SK-N-SH treated with all-trans-retinoic acid at 6 μM for 48 hours (cell line): ENCODE data around the gene CDKN2B-AS1.

Experiments
- ATAC-seq: fragments of 200-7000 bp; cut with Tn5 transposase; 3 replicates; pipeline ENCODE4 v1.9.1; 2020; ENCODE audit warnings: mild to moderate bottlenecking, moderate library complexity
- ARNTL ChIP-seq: fragments of 450-650 bp; formaldehyde crosslinking; IDR thresholded peaks from 2 replicates; pipeline ENCODE4 v1.5.0; 2020; ENCODE audit warnings: low read depth, mild to moderate bottlenecking, moderate library complexity, borderline replicate concordance
- BACH2 ChIP-seq: fragments of 250-450 bp; sonication (Bioruptor Pico); IDR thresholded peaks from 2 replicates; pipeline ENCODE4 v1.9.0; 2021; ENCODE audit warnings: mild to moderate bottlenecking, borderline replicate concordance
- CSDC2 ChIP-seq: fragments of 250-450 bp; sonication (Bioruptor Pico); IDR thresholded peaks from 2 replicates; pipeline ENCODE4 v1.5.0; 2020; ENCODE audit warnings: mild to moderate bottlenecking, moderate library complexity
- GLIS3 ChIP-seq: fragments of 250-450 bp; sonication (Bioruptor Pico); IDR thresholded peaks from 2 replicates; pipeline ENCODE4 v1.5.0; 2020; ENCODE audit warnings: mild to moderate bottlenecking, moderate library complexity
- ISL1 ChIP-seq: fragments of 250-450 bp; sonication (Bioruptor Pico); IDR thresholded peaks from 2 replicates; pipeline ENCODE4 v2.1.2; 2022; ENCODE audit warnings: mild to moderate bottlenecking, moderate library complexity
- PPARA ChIP-seq: fragments of 250-450 bp; sonication (Bioruptor Pico); IDR thresholded peaks from 2 replicates; pipeline ENCODE4 v1.5.0; 2020; ENCODE audit warnings: mild to moderate bottlenecking, borderline replicate concordance
- SNAI2 ChIP-seq: fragments of 250-450 bp; sonication (Bioruptor Pico); IDR thresholded peaks from 2 replicates; pipeline ENCODE4 v1.5.0; 2020; ENCODE audit warnings: mild to moderate bottlenecking, moderate library complexity
- TCF4 ChIP-seq: fragments of 250-450 bp; sonication (Bioruptor Pico); IDR thresholded peaks from 2 replicates; pipeline ENCODE4 v1.8.0; 2021; ENCODE audit warnings: mild to moderate bottlenecking, moderate library complexity, borderline replicate concordance
- TOX ChIP-seq: fragments of 250-450 bp; sonication (Bioruptor Pico); IDR thresholded peaks from 2 replicates; pipeline ENCODE4 v1.8.0; 2021; ENCODE audit warnings: mild to moderate bottlenecking, moderate library complexity, borderline replicate concordance
- ZC3H10 ChIP-seq: fragments of 250-450 bp; sonication (Bioruptor Pico); IDR thresholded peaks from 2 replicates; pipeline ENCODE4 v1.5.1; 2021; ENCODE audit warnings: mild to moderate bottlenecking, moderate library complexity
- ZFP3 ChIP-seq: fragments of 250-450 bp; sonication (Bioruptor Pico); IDR thresholded peaks from 2 replicates; pipeline ENCODE4 v1.5.0; 2020; ENCODE audit warnings: mild to moderate bottlenecking, moderate library complexity
- ZFP30 ChIP-seq: fragments of 450-650 bp; formaldehyde crosslinking; IDR thresholded peaks from 2 replicates; pipeline ENCODE4 v1.5.0; 2022; ENCODE audit warnings: mild to moderate bottlenecking, moderate library complexity
- ZNF565 ChIP-seq: fragments of 450-650 bp; formaldehyde crosslinking; conservative IDR thresholded peaks from 2 replicates; pipeline ENCODE4 v1.5.0; 2020; ENCODE audit warnings: low read depth, mild to moderate bottlenecking, moderate library complexity
- ZNF70 ChIP-seq: fragments of 450-650 bp; formaldehyde crosslinking; IDR thresholded peaks from 2 replicates; pipeline ENCODE4 v1.5.0; 2020; ENCODE audit warnings: mild to moderate bottlenecking, moderate library complexity
- ZNF8 ChIP-seq: fragments of 450-650 bp; formaldehyde crosslinking; IDR thresholded peaks from 2 replicates; pipeline ENCODE4 v1.5.0; 2020; ENCODE audit warnings: mild to moderate bottlenecking, moderate library complexity
- TF ChIP-seq, protein P1 (sequence below): fragments of 250-450 bp; sonication (Bioruptor Pico); IDR thresholded peaks from 2 replicates; pipeline ENCODE4 v1.8.0; 2021; ENCODE audit warnings: low read depth, mild to moderate bottlenecking, moderate library complexity, borderline replicate concordance
- TF ChIP-seq, protein P2 (sequence below): fragments of 250-450 bp; sonication (Bioruptor Pico); IDR thresholded peaks from 2 replicates; pipeline ENCODE4 v1.5.1; 2020; ENCODE audit warnings: low read depth, mild to moderate bottlenecking, moderate library complexity
- TF ChIP-seq, protein P3 (sequence below): fragments of 250-450 bp; sonication (Bioruptor Pico); IDR thresholded peaks from 2 replicates; pipeline ENCODE4 v1.8.0; 2020; ENCODE audit warnings: mild to moderate bottlenecking, moderate library complexity, borderline replicate concordance
- TF ChIP-seq, protein P4 (sequence below): fragments of 250-450 bp; sonication (Bioruptor Pico); IDR thresholded peaks from 2 replicates; pipeline ENCODE4 v1.5.0; 2020; ENCODE audit warnings: mild to moderate bottlenecking, moderate library complexity
- TF ChIP-seq, protein P5 (sequence below): fragments of 250-450 bp; sonication (Bioruptor Pico); IDR thresholded peaks from 2 replicates; pipeline ENCODE4 v1.5.1; 2021; ENCODE audit warnings: mild to moderate bottlenecking, moderate library complexity

CDKN2B-AS1 gene

DNA sequence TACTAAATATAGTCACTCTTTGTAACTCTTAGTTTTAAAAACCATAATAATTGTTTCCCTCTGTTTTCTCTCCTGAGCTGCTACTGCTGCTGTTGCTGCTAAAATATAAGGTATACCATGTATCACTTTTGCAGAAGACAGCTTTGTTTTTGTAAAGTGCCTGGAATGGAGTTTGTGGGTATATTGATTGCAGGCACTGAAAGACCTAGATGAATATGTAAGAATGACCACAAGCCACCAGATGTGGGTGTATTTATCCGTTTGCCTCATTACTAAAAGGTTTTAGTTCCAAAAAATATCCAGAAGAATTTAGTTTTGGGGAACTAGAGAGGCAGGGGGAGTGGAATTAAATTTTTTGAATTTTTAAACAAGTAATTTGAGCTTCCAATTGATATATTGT is 165.6 kb downstream of the CDKN2B-AS1 start (continued):
- no peak for TF ChIP-seq BACH2 (CRISPR knock-in tag)

DNA sequence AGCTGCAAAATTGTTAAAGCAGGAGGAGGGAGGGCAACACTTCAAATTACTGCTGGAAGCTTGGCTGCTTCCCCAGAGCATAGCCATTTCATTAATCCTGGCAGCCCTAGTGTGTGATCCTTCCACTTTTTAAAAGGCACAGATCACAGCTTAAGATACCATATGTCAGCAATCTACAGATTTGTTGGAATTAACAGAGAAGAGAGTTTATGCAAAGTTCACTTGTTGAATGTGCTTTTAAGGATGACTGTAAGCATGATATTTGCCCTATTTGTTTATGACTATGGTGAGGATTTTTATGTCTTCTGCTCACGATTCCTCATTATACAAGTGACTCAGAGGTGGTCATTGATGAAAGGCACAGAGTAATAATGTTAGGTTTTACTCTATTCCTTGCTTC is 170.6 kb downstream of the CDKN2B-AS1 start:
- ATAC-seq: no peak; the same call in 2 of the 3 replicates
- no peak for TF ChIP-seq ZC3H10 (CRISPR knock-in tag)
- no peak for TF ChIP-seq ISL1 (CRISPR knock-in tag)
- TF ChIP-seq ZNF565 (CRISPR knock-in tag): no peak
- TF ChIP-seq GLIS3: no peak
- TF ChIP-seq, protein P1, sequence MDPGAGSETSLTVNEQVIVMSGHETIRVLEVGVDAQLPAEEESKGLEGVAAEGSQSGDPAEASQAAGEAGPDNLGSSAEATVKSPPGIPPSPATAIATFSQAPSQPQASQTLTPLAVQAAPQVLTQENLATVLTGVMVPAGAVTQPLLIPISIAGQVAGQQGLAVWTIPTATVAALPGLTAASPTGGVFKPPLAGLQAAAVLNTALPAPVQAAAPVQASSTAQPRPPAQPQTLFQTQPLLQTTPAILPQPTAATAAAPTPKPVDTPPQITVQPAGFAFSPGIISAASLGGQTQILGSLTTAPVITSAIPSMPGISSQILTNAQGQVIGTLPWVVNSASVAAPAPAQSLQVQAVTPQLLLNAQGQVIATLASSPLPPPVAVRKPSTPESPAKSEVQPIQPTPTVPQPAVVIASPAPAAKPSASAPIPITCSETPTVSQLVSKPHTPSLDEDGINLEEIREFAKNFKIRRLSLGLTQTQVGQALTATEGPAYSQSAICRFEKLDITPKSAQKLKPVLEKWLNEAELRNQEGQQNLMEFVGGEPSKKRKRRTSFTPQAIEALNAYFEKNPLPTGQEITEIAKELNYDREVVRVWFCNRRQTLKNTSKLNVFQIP (CRISPR knock-in tag): no peak
- TF ChIP-seq BACH2 (CRISPR knock-in tag): no peak
- TF ChIP-seq ZFP30 (CRISPR knock-in tag): no peak
- TF ChIP-seq, protein P2, sequence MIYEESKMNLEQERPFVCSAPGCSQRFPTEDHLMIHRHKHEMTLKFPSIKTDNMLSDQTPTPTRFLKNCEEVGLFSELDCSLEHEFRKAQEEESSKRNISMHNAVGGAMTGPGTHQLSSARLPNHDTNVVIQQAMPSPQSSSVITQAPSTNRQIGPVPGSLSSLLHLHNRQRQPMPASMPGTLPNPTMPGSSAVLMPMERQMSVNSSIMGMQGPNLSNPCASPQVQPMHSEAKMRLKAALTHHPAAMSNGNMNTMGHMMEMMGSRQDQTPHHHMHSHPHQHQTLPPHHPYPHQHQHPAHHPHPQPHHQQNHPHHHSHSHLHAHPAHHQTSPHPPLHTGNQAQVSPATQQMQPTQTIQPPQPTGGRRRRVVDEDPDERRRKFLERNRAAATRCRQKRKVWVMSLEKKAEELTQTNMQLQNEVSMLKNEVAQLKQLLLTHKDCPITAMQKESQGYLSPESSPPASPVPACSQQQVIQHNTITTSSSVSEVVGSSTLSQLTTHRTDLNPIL (CRISPR knock-in tag): no peak
- TF ChIP-seq ZFP3: no peak
- no peak for TF ChIP-seq ZNF70
- TF ChIP-seq, protein P3, sequence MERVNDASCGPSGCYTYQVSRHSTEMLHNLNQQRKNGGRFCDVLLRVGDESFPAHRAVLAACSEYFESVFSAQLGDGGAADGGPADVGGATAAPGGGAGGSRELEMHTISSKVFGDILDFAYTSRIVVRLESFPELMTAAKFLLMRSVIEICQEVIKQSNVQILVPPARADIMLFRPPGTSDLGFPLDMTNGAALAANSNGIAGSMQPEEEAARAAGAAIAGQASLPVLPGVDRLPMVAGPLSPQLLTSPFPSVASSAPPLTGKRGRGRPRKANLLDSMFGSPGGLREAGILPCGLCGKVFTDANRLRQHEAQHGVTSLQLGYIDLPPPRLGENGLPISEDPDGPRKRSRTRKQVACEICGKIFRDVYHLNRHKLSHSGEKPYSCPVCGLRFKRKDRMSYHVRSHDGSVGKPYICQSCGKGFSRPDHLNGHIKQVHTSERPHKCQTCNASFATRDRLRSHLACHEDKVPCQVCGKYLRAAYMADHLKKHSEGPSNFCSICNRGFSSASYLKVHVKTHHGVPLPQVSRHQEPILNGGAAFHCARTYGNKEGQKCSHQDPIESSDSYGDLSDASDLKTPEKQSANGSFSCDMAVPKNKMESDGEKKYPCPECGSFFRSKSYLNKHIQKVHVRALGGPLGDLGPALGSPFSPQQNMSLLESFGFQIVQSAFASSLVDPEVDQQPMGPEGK (CRISPR knock-in tag): no peak
- TF ChIP-seq, protein P4, sequence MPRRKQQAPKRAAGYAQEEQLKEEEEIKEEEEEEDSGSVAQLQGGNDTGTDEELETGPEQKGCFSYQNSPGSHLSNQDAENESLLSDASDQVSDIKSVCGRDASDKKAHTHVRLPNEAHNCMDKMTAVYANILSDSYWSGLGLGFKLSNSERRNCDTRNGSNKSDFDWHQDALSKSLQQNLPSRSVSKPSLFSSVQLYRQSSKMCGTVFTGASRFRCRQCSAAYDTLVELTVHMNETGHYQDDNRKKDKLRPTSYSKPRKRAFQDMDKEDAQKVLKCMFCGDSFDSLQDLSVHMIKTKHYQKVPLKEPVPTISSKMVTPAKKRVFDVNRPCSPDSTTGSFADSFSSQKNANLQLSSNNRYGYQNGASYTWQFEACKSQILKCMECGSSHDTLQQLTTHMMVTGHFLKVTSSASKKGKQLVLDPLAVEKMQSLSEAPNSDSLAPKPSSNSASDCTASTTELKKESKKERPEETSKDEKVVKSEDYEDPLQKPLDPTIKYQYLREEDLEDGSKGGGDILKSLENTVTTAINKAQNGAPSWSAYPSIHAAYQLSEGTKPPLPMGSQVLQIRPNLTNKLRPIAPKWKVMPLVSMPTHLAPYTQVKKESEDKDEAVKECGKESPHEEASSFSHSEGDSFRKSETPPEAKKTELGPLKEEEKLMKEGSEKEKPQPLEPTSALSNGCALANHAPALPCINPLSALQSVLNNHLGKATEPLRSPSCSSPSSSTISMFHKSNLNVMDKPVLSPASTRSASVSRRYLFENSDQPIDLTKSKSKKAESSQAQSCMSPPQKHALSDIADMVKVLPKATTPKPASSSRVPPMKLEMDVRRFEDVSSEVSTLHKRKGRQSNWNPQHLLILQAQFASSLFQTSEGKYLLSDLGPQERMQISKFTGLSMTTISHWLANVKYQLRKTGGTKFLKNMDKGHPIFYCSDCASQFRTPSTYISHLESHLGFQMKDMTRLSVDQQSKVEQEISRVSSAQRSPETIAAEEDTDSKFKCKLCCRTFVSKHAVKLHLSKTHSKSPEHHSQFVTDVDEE (CRISPR knock-in tag): no peak
- TF ChIP-seq TCF4: no peak
- no peak for TF ChIP-seq ZNF8 (CRISPR knock-in tag)
- TF ChIP-seq, protein P5, sequence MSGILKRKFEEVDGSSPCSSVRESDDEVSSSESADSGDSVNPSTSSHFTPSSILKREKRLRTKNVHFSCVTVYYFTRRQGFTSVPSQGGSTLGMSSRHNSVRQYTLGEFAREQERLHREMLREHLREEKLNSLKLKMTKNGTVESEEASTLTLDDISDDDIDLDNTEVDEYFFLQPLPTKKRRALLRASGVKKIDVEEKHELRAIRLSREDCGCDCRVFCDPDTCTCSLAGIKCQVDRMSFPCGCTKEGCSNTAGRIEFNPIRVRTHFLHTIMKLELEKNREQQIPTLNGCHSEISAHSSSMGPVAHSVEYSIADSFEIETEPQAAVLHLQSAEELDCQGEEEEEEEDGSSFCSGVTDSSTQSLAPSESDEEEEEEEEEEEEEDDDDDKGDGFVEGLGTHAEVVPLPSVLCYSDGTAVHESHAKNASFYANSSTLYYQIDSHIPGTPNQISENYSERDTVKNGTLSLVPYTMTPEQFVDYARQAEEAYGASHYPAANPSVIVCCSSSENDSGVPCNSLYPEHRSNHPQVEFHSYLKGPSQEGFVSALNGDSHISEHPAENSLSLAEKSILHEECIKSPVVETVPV (CRISPR knock-in tag): no peak
- no peak for TF ChIP-seq CSDC2

DNA sequence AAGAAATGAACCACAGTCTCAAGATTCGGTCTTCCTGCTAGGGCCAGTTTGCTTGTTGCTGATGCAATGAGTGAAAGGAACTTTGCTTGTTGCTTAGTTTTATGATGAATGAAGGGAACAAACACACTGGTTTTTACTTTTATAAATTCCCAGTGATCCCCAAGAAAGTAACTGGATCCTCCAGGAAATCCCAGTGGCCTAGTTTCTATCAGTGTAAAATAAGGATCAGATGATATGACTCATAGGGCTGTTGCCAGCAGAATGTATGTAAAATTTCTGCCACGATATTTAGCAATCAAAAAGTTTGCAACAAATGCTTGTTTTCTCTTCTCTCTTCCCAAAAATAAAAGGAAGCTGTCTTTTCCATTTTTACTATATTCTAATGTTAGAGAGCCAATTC is 174.7 kb downstream of the CDKN2B-AS1 start:
- no peak for TF ChIP-seq PPARA (CRISPR knock-in tag)
- TF ChIP-seq ARNTL (CRISPR knock-in tag): no peak
- TF ChIP-seq, protein P5 (CRISPR knock-in tag): no peak
- TF ChIP-seq, protein P4 (CRISPR knock-in tag): no peak
- no peak for TF ChIP-seq ZC3H10 (CRISPR knock-in tag)
- no peak for TF ChIP-seq TOX (CRISPR knock-in tag)
- TF ChIP-seq SNAI2 (CRISPR knock-in tag): no peak
- TF ChIP-seq BACH2 (CRISPR knock-in tag): no peak
- TF ChIP-seq ZFP30 (CRISPR knock-in tag): no peak
- no peak for TF ChIP-seq ZNF70
- TF ChIP-seq, protein P1 (CRISPR knock-in tag): no peak
- no peak for TF ChIP-seq CSDC2
- TF ChIP-seq ZNF565 (CRISPR knock-in tag): no peak

More for the DNA sequence above, 174.7 kb downstream of the CDKN2B-AS1 start:
- peak; percentile 52 for ATAC-seq
